HCT116 (cell line): ENCODE results near the gene MED13L. TPM values are rescaled to one million over a fixed set of nuclear protein-coding genes. Genes with fewer than 3 reads are reported as not detected.
"Not testable (repeated sequence)": the region's sequence is repeated elsewhere in the genome, so short reads cannot be mapped to it uniquely, and the experiment has no call there.

Source experiments
- ATAC-seq: fragments of 200-7000 bp; cut with Tn5 transposase; 2 replicates; pipeline ENCODE4 v1.9.1; 2020; ENCODE audit warnings: mild to moderate bottlenecking, moderate library complexity
- BruUV-seq: library from RNA; stranded (reverse); fragments of 400-500 nt; replicated peaks from 2 replicates; lab custom pipeline; 2021; lab: Mats Ljungman, UMichigan
- CTCF ChIA-PET: fragments of 300-600 bp; sonication (Branson Sonifier 250); formaldehyde crosslinking; loops from one replicate; lab custom pipeline; 2021; ENCODE audit warnings: antibody characterized with exemption; lab: Charles Lee
- POLR2A ChIA-PET: fragments of 300-600, 350-600 bp; sonication (Branson Sonifier 250); formaldehyde crosslinking; loops from one replicate; lab custom pipeline; 2021; ENCODE audit warnings: antibody characterized with exemption; lab: Charles Lee
- RAD21 ChIA-PET, 2 experiments: fragments of 300-600 bp; sonication (Branson Sonifier 250); formaldehyde crosslinking; loops; one replicate each; lab custom pipeline; 2023; ENCODE audit warnings: low total read pairs in 2 of 2; ENCODE audit not compliant: uncharacterized antibody in 2 of 2, unreplicated experiment in 2 of 2, low non-redundant PET in 1 of 2; lab: Charles Lee
- DNase-seq: peaks from one replicate; pipeline ENCODE4 v3.0.0-alpha.2; 2010; ENCODE audit warnings: low read depth, low spot score
- H2AFZ ChIP-seq: fragments of 200-600 bp; shearing (Covaris generic), sonication (generic); 2 replicates; pipeline ENCODE4 v1.6.1; 2017; ENCODE audit warnings: low read depth, mixed run types, mixed read lengths, antibody characterized with exemption, low read length; ENCODE audit not compliant: poor library complexity, severe bottlenecking
- H3K27ac ChIP-seq: 2 replicates; pipeline ENCODE4 v1.5.1; 2012; ENCODE audit warnings: low read depth, low read length
- H3K27me3 ChIP-seq: fragments of 200-600 bp; sonication (generic); 2 replicates; pipeline ENCODE4 v1.6.1; 2016; ENCODE audit warnings: mixed run types, low read length, mixed read lengths; ENCODE audit not compliant: insufficient read depth
- H3K36me3 ChIP-seq, 2 experiments: fragments of 200-500 bp in 1 of 2; fragments of 200-600 bp in 1 of 2; sonication (Bioruptor generic) in 1 of 2; sonication (generic) in 1 of 2; 2 replicates each; pipeline versions ENCODE4 v1.5.1 to v1.6.1; 2014 to 2016; ENCODE audit warnings: low read length in 2 of 2, inconsistent platforms in 1 of 2, mixed read lengths in 1 of 2, mixed run types in 1 of 2; ENCODE audit not compliant: insufficient read depth in 2 of 2, control insufficient read depth in 1 of 2
- H3K4me1 ChIP-seq, 2 experiments: fragments of 200-600 bp in 1 of 2; sonication (generic) in 1 of 2; 2 replicates each; pipeline versions ENCODE4 v1.5.1 to v1.6.1; 2012 to 2017; ENCODE audit warnings: low read length in 2 of 2, inconsistent platforms in 1 of 2, mild to moderate bottlenecking in 1 of 2, mixed read lengths in 1 of 2, mixed run types in 1 of 2, moderate library complexity in 1 of 2; ENCODE audit not compliant: insufficient read depth in 2 of 2, control insufficient read depth in 1 of 2
- H3K4me2 ChIP-seq: fragments of 200-600 bp; sonication (generic); 2 replicates; pipeline ENCODE4 v1.6.1; 2017; ENCODE audit warnings: mixed run types, low read length, mixed read lengths
- H3K4me3 ChIP-seq, 2 experiments: fragments of 200-600 bp in 1 of 2; sonication (generic) in 1 of 2; replicated peaks in 1 of 2; 2 replicates each; pipeline ENCODE4 v1.5.1; 2011 to 2016; ENCODE audit warnings: low read length in 2 of 2, control low read depth in 1 of 2, low read depth in 1 of 2, mild to moderate bottlenecking in 1 of 2, mixed read lengths in 1 of 2, mixed run types in 1 of 2
- H3K79me2 ChIP-seq: fragments of 200-600 bp; sonication (generic); 2 replicates; pipeline ENCODE4 v1.6.1; 2017; ENCODE audit warnings: mild to moderate bottlenecking, mixed run types, low read length, moderate library complexity, mixed read lengths; ENCODE audit not compliant: insufficient read depth
- H3K9ac ChIP-seq: fragments of 200-600 bp; sonication (generic); 2 replicates; pipeline ENCODE4 v1.6.1; 2016; ENCODE audit warnings: low read length, mixed read lengths
- H3K9me2 ChIP-seq: fragments of 200-600 bp; sonication (generic), shearing (Covaris generic); 2 replicates; pipeline ENCODE4 v1.6.1; 2017; ENCODE audit warnings: mixed run types, mild to moderate bottlenecking, moderate library complexity; ENCODE audit not compliant: insufficient read depth
- H3K9me3 ChIP-seq, 2 experiments: fragments of 200-500 bp in 1 of 2; fragments of 200-600 bp in 1 of 2; sonication (Bioruptor generic) in 1 of 2; sonication (generic) in 1 of 2; 2 replicates each; pipeline ENCODE4 v1.6.1; 2014 to 2017; ENCODE audit warnings: low read length in 2 of 2, mixed read lengths in 2 of 2, inconsistent platforms in 1 of 2, low read depth in 1 of 2, mild to moderate bottlenecking in 1 of 2, mixed run types in 1 of 2, moderate library complexity in 1 of 2; ENCODE audit not compliant: control insufficient read depth in 1 of 2, insufficient read depth in 1 of 2
- H4K20me1 ChIP-seq: fragments of 200-600 bp; sonication (generic), shearing (Covaris generic); 2 replicates; pipeline ENCODE4 v1.6.1; 2017; ENCODE audit warnings: mixed run types, mild to moderate bottlenecking, moderate library complexity; ENCODE audit not compliant: insufficient read depth
- ATF3 ChIP-seq: IDR thresholded peaks from 2 replicates; pipeline ENCODE4 v1.6.1; 2012
- CEBPB ChIP-seq: IDR thresholded peaks from 2 replicates; pipeline ENCODE4 v1.6.1; 2012; ENCODE audit warnings: low read depth
- CTCF ChIP-seq, 3 experiments: fragments of 200-600 bp in 1 of 3; sonication (generic) in 1 of 3; IDR thresholded peaks in 2 of 3; conservative IDR thresholded peaks in 1 of 3; 2 replicates each; pipeline ENCODE4 v1.5.1; 2012 to 2017; ENCODE audit warnings: low read depth in 2 of 3, low read length in 2 of 3, antibody characterized with exemption in 1 of 3, borderline replicate concordance in 1 of 3, control low read depth in 1 of 3, mild to moderate bottlenecking in 1 of 3, mixed read lengths in 1 of 3, mixed run types in 1 of 3, moderate library complexity in 1 of 3; ENCODE audit not compliant: insufficient read depth in 1 of 3
- EGR1 ChIP-seq: IDR thresholded peaks from 2 replicates; pipeline ENCODE4 v1.6.1; 2012; ENCODE audit warnings: low read depth
- EZH2phosphoT487 ChIP-seq: fragments of 200-600 bp; IDR thresholded peaks from 2 replicates; pipeline ENCODE4 v1.6.1; 2018; ENCODE audit warnings: antibody characterized with exemption, borderline replicate concordance
- JUND ChIP-seq: IDR thresholded peaks from 2 replicates; pipeline ENCODE4 v1.6.1; 2012
- POLR2A ChIP-seq: IDR thresholded peaks from 2 replicates; pipeline ENCODE4 v1.7.0; 2011; ENCODE audit warnings: borderline replicate concordance; ENCODE audit not compliant: insufficient read depth, insufficient read length; ENCODE audit errors: extremely low read depth
- POLR2AphosphoS5 ChIP-seq: IDR thresholded peaks from 2 replicates; pipeline ENCODE4 v1.6.1; 2011; ENCODE audit warnings: mild to moderate bottlenecking, low read depth, low read length, moderate library complexity
- REST ChIP-seq: IDR thresholded peaks from 2 replicates; pipeline ENCODE4 v1.6.1; 2012; ENCODE audit warnings: low read depth
- YY1 ChIP-seq: IDR thresholded peaks from 2 replicates; pipeline ENCODE4 v1.6.1; 2011; ENCODE audit warnings: low read length, low read depth, moderate library complexity, mild to moderate bottlenecking; ENCODE audit not compliant: insufficient replicate concordance; ENCODE audit errors: extremely low read depth
- ZBTB33 ChIP-seq: IDR thresholded peaks from 2 replicates; pipeline ENCODE4 v1.6.1; 2011; ENCODE audit warnings: mild to moderate bottlenecking, low read length, moderate library complexity; ENCODE audit not compliant: insufficient replicate concordance; ENCODE audit errors: extremely low read depth
- intact Hi-C: fragments of 100-400 bp; cut with micrococcal nuclease; formaldehyde crosslinking; loops from 2 replicates; pipeline ENCODE4 v1.10.0; 2022
- total RNA-seq: library from RNA; stranded (reverse); gene quantifications from one replicate; pipeline ENCODE4 v1.2.1, GENCODE V29; 2021; ENCODE audit not compliant: unreplicated experiment

MED13L gene
- total RNA-seq, 1 experiment from 2014 or later: 176 TPM

GRCh38 chr12:116131987-116132386 lies 145.5 kb downstream of the MED13L start:
- CTCF ChIA-PET: not testable (repeated sequence)
- peaks cover 21 to 55% of the 10 kb centered on the region in 2 experiments for H3K4me1 ChIP-seq

GRCh38 chr12:116131176-116131575 lies 146.3 kb downstream of the MED13L start:
- ATAC-seq (no peak), DNase-seq (no peak)
- H3K4me1 ChIP-seq: peaks cover 13 to 52% of the 10 kb centered on the region in 2 experiments
- ChIA-PET POLR2A (no interaction called here), CTCF (interaction anchor here (1.6 kb wide), 1 partner anchor 10 kb away, joined by 6 read pairs; no protein-coding TSS in a partner anchor), RAD21 (no interaction called here)
- H3K27me3 ChIP-seq: no peaks in the 10 kb centered on the region
- H3K4me3 ChIP-seq: no peak overlapping the region
- peaks cover 54% of the 10 kb centered on the region; the same call in 1 of the 2 replicates for H4K20me1 ChIP-seq
- intact Hi-C loops: no loop called here
- no peak overlapping the region for H3K9ac ChIP-seq
- H3K4me2 ChIP-seq: no peak overlapping the region
- no peak overlapping the region for H2AFZ ChIP-seq
- no peaks in the 10 kb centered on the region for H3K9me2 ChIP-seq
- H3K79me2 ChIP-seq: peaks cover 100% of the 10 kb centered on the region
- no peaks in the 10 kb centered on the region for H3K36me3 ChIP-seq
- H3K9me3 ChIP-seq: no peaks in the 10 kb centered on the region
- no TSS peak for BruUV-seq
- no peak overlapping the region for H3K27ac ChIP-seq
- no peak for TF ChIP-seq POLR2A
- TF ChIP-seq JUND: no peak
- TF ChIP-seq YY1: no peak
- no peak for TF ChIP-seq EGR1
- no peak for TF ChIP-seq POLR2AphosphoS5
- no peak for TF ChIP-seq CTCF (IDR thresholded peaks at IDR 0.05 in 2 of 3, conservative IDR thresholded peaks at IDR 0.05 in 1 of 3; ENCODE audit: borderline replicate concordance in 1 of 3, insufficient read depth in 1 of 3, low read depth in 2 of 3, low read length in 2 of 3)
- TF ChIP-seq EZH2phosphoT487: no peak
- no peak for TF ChIP-seq REST
- TF ChIP-seq CEBPB: no peak
- no peak for TF ChIP-seq ZBTB33
- no peak for TF ChIP-seq ATF3

More at GRCh38 chr12:116131987-116132386, 145.5 kb downstream of the MED13L start:
- H3K27me3 ChIP-seq, RAD21 ChIA-PET, H3K9me3 ChIP-seq, H3K9ac ChIP-seq, H3K4me3 ChIP-seq, DNase-seq, H3K4me2 ChIP-seq, H3K27ac ChIP-seq, H2AFZ ChIP-seq, ATAC-seq, H3K9me2 ChIP-seq, H3K36me3 ChIP-seq, intact Hi-C loops, BruUV-seq: not testable (repeated sequence)
- H4K20me1 ChIP-seq: peaks cover 48% of the 10 kb centered on the region; the same call in 1 of the 2 replicates
- peaks cover 100% of the 10 kb centered on the region for H3K79me2 ChIP-seq
- POLR2A ChIA-PET: interaction anchor here (0.5 kb wide), 1 partner anchor 261 kb away, joined by 5 read pairs; no protein-coding TSS in a partner anchor
